AG08396 (cell line): ENCODE results near the gene BCL2A1.
"Not testable (repeated sequence)": the region's sequence is repeated elsewhere in the genome, so short reads cannot be mapped to it uniquely, and the experiment has no call there.

ENCODE experiments used
- DNase-seq: peaks from one replicate; pipeline ENCODE4 v3.0.0; 2012; ENCODE audit warnings: low spot score, mixed read lengths

BCL2A1 gene

GRCh38 chr15:79989183-79989582, 18.2 kb upstream of the BCL2A1 start:
- no peak for DNase-seq

GRCh38 chr15:79988448-79989117, 17.6 kb upstream of the BCL2A1 start:
- no peak for DNase-seq

- DNase-seq = no peak
Observed at GRCh38 chr15:79987969-79988368, 17.0 kb upstream of the BCL2A1 start.

- DNase-seq = no peak
Observed at GRCh38 chr15:79987569-79987955, 16.6 kb upstream of the BCL2A1 start.

GRCh38 chr15:79981831-79982455, 10.9 kb upstream of the BCL2A1 start:
- DNase-seq = no peak

- DNase-seq = peak; percentile 52
Observed at GRCh38 chr15:79978655-79979514, 7.9 kb upstream of the BCL2A1 start.

- no peak for DNase-seq
Observed at GRCh38 chr15:79978260-79978654, 7.3 kb upstream of the BCL2A1 start.

- DNase-seq = no peak
Observed at GRCh38 chr15:79977431-79978054, 6.5 kb upstream of the BCL2A1 start.

- no peak for DNase-seq
Observed at GRCh38 chr15:79973456-79974195, 2.6 kb upstream of the BCL2A1 start.

- DNase-seq = no peak
Observed at GRCh38 chr15:79972863-79973262, 1.9 kb upstream of the BCL2A1 start.

- no peak for DNase-seq
Observed at GRCh38 chr15:79970181-79970580, 815 bp downstream of the BCL2A1 start.

- DNase-seq = no peak
Observed at GRCh38 chr15:79969146-79969545, 1.9 kb downstream of the BCL2A1 start.

- DNase-seq = no peak
Observed at GRCh38 chr15:79967298-79968182, 3.5 kb downstream of the BCL2A1 start.

GRCh38 chr15:79966634-79967297, 4.2 kb downstream of the BCL2A1 start:
- no peak for DNase-seq

- DNase-seq = no peak
Observed at GRCh38 chr15:79965846-79966630, 5.0 kb downstream of the BCL2A1 start.

GRCh38 chr15:79964232-79964805, 6.7 kb downstream of the BCL2A1 start:
- DNase-seq = no peak

- not testable (repeated sequence) for DNase-seq
Observed at GRCh38 chr15:79962921-79963320, 8.1 kb downstream of the BCL2A1 start.

- DNase-seq = no peak
Observed at GRCh38 chr15:79962178-79962577, 8.8 kb downstream of the BCL2A1 start.
